Vagina (tissue), 2 donors: ENCODE data around the gene HIVEP2.

Experiments used
- POLR2A ChIP-seq, 2 donors: fragments of 450-650 bp; IDR thresholded peaks; one replicate each; pipeline ENCODE4 v1.6.1; 2017; ENCODE audit warnings: antibody characterized with exemption in 2 of 2, mild to moderate bottlenecking in 2 of 2, moderate library complexity in 2 of 2
- POLR2AphosphoS5 ChIP-seq, 2 donors: sonication (generic); formaldehyde crosslinking; IDR thresholded peaks; one replicate each; pipeline ENCODE4 v1.9.0; 2017; ENCODE audit warnings: antibody characterized with exemption in 2 of 2, mild to moderate bottlenecking in 2 of 2, low read depth in 1 of 2; ENCODE audit not compliant: insufficient read depth in 1 of 2
- TF ChIP-seq, protein P1 (sequence below), 3 experiments: fragments of 450-650 bp in 2 of 3; fragments of 200-600 bp in 1 of 3; sonication (generic) in 1 of 3; IDR thresholded peaks; one replicate each; pipeline ENCODE4 v1.5.1; 2017 to 2019; ENCODE audit warnings: antibody characterized with exemption in 3 of 3, mild to moderate bottlenecking in 2 of 3, moderate library complexity in 2 of 3

DNA sequence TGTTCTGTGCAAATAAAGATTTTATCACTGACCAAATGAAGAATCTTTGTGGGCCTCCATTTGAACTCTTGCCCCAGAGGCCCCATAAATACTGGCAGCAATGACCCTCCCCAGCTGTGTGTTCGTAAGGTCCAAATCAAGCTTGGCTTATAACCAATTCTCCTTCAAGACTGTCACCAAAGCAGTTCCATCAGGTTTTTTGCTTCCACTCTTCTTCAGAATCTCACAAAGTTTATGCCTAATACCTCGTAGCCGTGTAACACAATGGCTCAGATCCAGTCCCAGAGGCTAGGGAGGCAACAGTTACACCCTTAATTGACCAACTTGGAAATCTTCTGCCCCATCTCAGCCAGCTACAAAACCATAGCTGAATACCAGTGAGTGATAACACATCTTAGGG is 120.5 kb downstream of the HIVEP2 start:
- TF ChIP-seq POLR2AphosphoS5 (IDR thresholded peaks at IDR 0.05; ENCODE audit: insufficient read depth in 1 of 2, low read depth in 1 of 2), result no peak
- TF ChIP-seq, protein P1, sequence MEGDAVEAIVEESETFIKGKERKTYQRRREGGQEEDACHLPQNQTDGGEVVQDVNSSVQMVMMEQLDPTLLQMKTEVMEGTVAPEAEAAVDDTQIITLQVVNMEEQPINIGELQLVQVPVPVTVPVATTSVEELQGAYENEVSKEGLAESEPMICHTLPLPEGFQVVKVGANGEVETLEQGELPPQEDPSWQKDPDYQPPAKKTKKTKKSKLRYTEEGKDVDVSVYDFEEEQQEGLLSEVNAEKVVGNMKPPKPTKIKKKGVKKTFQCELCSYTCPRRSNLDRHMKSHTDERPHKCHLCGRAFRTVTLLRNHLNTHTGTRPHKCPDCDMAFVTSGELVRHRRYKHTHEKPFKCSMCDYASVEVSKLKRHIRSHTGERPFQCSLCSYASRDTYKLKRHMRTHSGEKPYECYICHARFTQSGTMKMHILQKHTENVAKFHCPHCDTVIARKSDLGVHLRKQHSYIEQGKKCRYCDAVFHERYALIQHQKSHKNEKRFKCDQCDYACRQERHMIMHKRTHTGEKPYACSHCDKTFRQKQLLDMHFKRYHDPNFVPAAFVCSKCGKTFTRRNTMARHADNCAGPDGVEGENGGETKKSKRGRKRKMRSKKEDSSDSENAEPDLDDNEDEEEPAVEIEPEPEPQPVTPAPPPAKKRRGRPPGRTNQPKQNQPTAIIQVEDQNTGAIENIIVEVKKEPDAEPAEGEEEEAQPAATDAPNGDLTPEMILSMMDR (IDR thresholded peaks at IDR 0.05), result no peak
- TF ChIP-seq POLR2A (IDR thresholded peaks at IDR 0.05), result no peak
